HG03103 (cell line): Measurements from ENCODE around the gene SLC25A34.

Experiments used
- ATAC-seq: cut with Tn5 transposase; IDR thresholded peaks from one replicate; pipeline ENCODE4 v1.9.1; 2021; ENCODE audit warnings: low read depth; ENCODE audit not compliant: unreplicated experiment

Gene SLC25A34

DNA sequence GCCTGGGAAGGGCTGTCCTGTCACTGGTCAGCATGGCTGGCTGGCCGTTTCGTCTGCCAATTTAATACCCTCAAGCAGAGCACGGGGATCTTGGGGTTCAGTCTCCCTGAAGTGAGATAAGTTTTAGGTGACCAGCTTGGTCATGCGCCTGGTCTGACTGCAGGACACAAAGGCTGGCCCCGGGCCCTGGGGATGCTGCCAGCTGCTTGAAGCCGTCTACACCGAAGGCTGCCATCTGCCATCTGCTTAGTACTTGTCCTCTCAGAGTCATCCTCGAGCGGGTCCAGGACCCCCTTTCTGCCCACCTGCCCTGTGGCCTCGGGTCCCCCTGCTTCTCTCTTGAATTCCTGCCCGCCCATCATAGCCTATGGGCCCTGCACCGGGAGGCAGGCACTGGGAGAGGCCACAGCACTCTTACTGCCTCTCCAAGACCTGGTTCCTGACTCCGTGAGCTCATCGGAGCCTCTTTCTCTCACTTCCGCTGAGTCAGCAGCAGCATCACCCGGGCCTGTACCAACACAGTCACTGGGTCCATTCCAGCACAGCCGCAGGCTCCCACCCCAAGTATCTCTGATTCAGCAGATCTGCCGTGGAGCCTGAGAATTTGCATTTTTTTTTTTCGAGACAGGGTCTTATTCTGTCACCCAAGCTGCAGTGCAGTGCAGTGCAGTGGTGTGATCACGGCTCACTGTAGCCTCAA, 29.6 kb downstream of the SLC25A34 start:
- no peak for ATAC-seq

DNA sequence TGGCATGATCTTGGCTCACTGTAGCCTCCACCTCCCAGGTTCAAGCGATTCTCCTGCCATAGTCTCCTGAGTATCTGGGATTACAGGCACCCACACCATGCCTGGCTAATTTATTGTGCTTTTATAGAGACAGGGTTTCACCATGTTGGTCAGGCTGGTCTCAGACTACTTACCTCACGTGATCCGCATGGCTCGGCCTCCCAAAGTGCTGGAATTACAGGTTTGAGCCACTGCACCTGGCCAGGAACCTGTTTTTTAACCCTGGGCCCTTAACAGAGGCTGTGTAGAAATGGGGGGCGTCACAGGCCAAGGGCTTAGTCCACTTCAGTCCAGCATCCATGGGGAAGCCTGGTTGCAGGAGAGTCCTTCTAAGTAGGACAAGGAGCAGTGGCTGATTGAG, 31.9 kb downstream of the SLC25A34 start:
- no peak for ATAC-seq

DNA sequence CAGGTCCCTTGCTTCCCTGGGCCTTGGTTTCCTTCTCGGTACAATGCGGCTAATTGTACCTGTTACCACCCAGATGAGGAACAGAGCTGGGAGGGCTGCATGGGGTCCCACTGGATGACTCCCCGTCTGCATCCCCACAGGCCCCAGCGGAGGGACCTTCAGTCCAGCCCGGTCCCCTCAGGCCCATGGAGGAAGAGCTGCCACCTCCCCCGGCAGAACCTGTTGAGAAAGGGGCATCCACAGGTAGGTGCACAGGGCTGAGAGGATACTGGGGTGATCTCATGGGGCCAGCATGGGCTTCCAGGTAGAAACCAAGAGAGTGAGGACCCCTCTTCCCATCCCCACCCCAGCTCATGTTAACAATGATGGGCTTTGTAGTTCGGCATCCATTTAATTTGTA, 32.3 kb downstream of the SLC25A34 start:
- ATAC-seq: no peak

GRCh38 chr1:15770313-15770962, 34.4 kb downstream of the SLC25A34 start:
- ATAC-seq: no peak

- no peak for ATAC-seq
Observed at GRCh38 chr1:15771836-15772515, 35.9 kb downstream of the SLC25A34 start.

GRCh38 chr1:15775706-15776105, 39.6 kb downstream of the SLC25A34 start:
- ATAC-seq: no peak

- ATAC-seq: no peak
Observed at GRCh38 chr1:15777909-15778707, 42.0 kb downstream of the SLC25A34 start.

DNA sequence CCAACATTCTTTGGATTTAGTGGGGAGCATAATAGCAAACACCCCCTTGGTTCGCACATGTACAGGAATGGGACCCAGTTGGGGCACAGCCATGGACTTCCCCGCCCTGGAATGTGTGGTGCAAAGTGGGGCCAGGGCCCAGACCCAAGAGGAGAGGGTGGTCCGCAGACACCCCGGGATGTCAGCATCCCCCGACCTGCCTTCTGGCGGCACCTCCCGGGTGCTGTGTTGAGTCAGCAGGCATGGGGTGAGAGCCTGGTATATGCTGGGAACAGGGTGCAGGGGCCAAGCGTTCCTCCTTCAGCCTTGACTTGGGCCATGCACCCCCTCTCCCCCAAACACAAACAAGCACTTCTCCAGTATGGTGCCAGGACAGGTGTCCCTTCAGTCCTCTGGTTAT, 49.6 kb downstream of the SLC25A34 start:
- ATAC-seq: no peak

DNA sequence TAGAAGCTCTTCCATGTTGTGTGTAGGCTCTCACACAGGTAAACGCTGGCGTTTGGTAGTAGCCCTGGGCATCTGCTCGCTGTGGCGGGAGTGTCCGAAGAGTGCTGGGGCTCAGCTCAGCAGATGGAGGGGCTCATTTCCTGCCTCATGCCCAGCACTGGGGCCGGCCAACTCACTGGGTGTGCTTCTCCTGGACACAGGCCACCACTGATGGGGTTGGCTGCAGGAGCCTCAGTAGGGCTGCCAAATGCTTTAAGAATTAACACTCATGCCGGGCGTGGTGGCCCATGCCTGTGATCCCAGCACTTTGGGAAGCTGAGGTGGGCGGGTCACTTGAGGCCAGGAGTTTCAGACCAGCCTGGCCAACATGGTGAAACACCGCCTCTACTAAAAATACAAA, 50.5 kb downstream of the SLC25A34 start:
- ATAC-seq: no peak

DNA sequence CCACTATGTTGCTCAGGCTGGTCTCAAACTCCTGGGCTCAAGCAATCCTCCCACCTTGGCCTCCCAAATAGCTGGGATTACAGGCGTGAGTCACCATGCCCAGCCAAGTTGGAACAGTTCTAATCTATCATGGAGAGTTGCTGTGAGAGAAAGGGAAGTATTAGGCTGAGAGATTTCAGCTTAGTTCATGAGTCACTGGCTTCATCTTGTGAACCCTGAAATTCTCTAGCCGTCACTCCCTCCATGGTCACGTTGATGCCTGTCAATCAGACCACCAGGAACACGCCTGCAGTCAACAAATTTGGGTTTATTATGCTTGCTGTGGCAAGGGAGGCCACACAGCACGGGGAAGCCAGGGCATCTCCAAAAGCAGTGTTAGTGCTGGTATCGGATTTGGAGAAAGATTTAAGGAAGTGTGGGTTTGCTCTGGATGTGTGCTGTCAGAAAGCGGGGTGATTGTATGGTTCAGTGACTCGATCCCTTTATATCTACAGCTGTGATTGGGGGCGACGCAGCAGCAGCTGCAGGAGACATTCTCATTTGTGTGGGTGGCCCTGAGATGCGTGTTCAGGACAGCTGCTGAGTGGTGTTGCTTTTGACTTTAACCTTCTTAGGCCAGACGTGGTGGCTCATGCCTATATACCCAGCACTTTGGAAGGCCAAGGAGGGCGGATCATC, 52.7 kb downstream of the SLC25A34 start:
- ATAC-seq: no peak
